Medulla oblongata (tissue), 1 donor: ENCODE measurements around the gene ICAM4.
"Not testable (repeated sequence)": the region's sequence is repeated elsewhere in the genome, so short reads cannot be mapped to it uniquely, and the experiment has no call there.

Experiments used
- DNase-seq: peaks from one replicate; pipeline ENCODE4 v3.0.0-alpha.2; 2015; ENCODE audit errors: extremely low spot score

The ICAM4 gene

GRCh38 chr19:10269333-10270179, 17.2 kb upstream of the ICAM4 start:
- peak; percentile 77 for DNase-seq

- DNase-seq = peak; percentile 64
These were observed 16.6 kb upstream of the ICAM4 start for GRCh38 chr19:10270180-10270615.

GRCh38 chr19:10270616-10271394, 15.9 kb upstream of the ICAM4 start, which contains the start of gene ICAM1:
TSS of gene ICAM1 (plus strand) at chr19:10271120. CDS start at chr19:10271160, 40 bp downstream.
- DNase-seq = peak; percentile 61

- peak; percentile 48 for DNase-seq
These were observed 15.1 kb upstream of the ICAM4 start for GRCh38 chr19:10271543-10272086.

GRCh38 chr19:10274589-10274988, 12.2 kb upstream of the ICAM4 start:
- no peak for DNase-seq

GRCh38 chr19:10277795-10278589, 8.8 kb upstream of the ICAM4 start:
- no peak for DNase-seq

- no peak for DNase-seq
These were observed 7.8 kb upstream of the ICAM4 start for GRCh38 chr19:10278935-10279334.

- DNase-seq = no peak
These were observed 6.9 kb upstream of the ICAM4 start for GRCh38 chr19:10279737-10280442.

- not testable (repeated sequence) for DNase-seq
These were observed 4.7 kb upstream of the ICAM4 start for GRCh38 chr19:10282043-10282442.

GRCh38 chr19:10283301-10284064, 3.3 kb upstream of the ICAM4 start:
- DNase-seq = no peak

- DNase-seq = no peak
These were observed 2.4 kb upstream of the ICAM4 start for GRCh38 chr19:10284065-10284959.

- DNase-seq = no peak
These were observed 1.8 kb upstream of the ICAM4 start for GRCh38 chr19:10284960-10285278.

- DNase-seq = no peak
These were observed 1.4 kb upstream of the ICAM4 start for GRCh38 chr19:10285393-10285792.

GRCh38 chr19:10288662-10289166, 2.0 kb downstream of the ICAM4 start:
- no peak for DNase-seq

GRCh38 chr19:10289167-10289835, 2.5 kb downstream of the ICAM4 start:
- no peak for DNase-seq

GRCh38 chr19:10289836-10290356, 3.1 kb downstream of the ICAM4 start, which contains the start of gene ICAM5:
TSS of gene ICAM5 (plus strand) at chr19:10289952. CDS start at chr19:10290044, 92 bp downstream.
- no peak for DNase-seq

GRCh38 chr19:10290357-10290875, 3.7 kb downstream of the ICAM4 start:
- no peak for DNase-seq
